A673 (cell line): ENCODE data around the gene PSMB2. TPM values are rescaled to one million over a fixed set of nuclear protein-coding genes. Genes with fewer than 3 reads are reported as not detected.

Experiments
- BruUV-seq: library from RNA; stranded (reverse); fragments of 400-500 nt; replicated peaks from 2 replicates; lab custom pipeline; 2021; lab: Mats Ljungman, UMichigan
- CTCF ChIA-PET: fragments of 300-600 bp; sonication (Branson Sonifier 250); formaldehyde crosslinking; loops from one replicate; lab custom pipeline; 2022; ENCODE audit warnings: antibody characterized with exemption; lab: Charles Lee
- POLR2A ChIA-PET: fragments of 300-600 bp; sonication (Branson Sonifier 250); formaldehyde crosslinking; loops from one replicate; lab custom pipeline; 2022; ENCODE audit warnings: antibody characterized with exemption; ENCODE audit not compliant: low non-redundant PET; lab: Charles Lee
- DNase-seq: peaks from one replicate; pipeline ENCODE4 v3.0.0-alpha.2; 2015; ENCODE audit warnings: low spot score
- H3K27ac ChIP-seq: fragments of 200-600 bp; sonication (generic); 2 replicates; pipeline ENCODE4 v1.5.1; 2016; ENCODE audit warnings: mixed run types, low read depth, mild to moderate bottlenecking, mixed read lengths, antibody characterized with exemption, low read length; ENCODE audit not compliant: poor library complexity, severe bottlenecking
- H3K27me3 ChIP-seq: fragments of 200-600 bp; sonication (generic); replicated peaks from 2 replicates; pipeline ENCODE4 v1.6.1; 2017; ENCODE audit warnings: mixed run types, low read depth, mild to moderate bottlenecking, mixed read lengths, antibody characterized with exemption, low read length; ENCODE audit not compliant: insufficient read depth, poor library complexity
- H3K36me3 ChIP-seq: fragments of 200-600 bp; sonication (generic); 2 replicates; pipeline ENCODE4 v1.6.1; 2016; ENCODE audit warnings: mixed run types, mild to moderate bottlenecking, mixed read lengths, antibody characterized with exemption, low read length; ENCODE audit not compliant: insufficient read depth, poor library complexity, severe bottlenecking
- H3K4me1 ChIP-seq: fragments of 200-600 bp; sonication (generic); 2 replicates; pipeline ENCODE4 v1.6.1; 2017; ENCODE audit warnings: mixed run types, mild to moderate bottlenecking, mixed read lengths, antibody characterized with exemption, low read length; ENCODE audit not compliant: insufficient read depth, poor library complexity, severe bottlenecking
- H3K4me3 ChIP-seq: fragments of 200-600 bp; sonication (generic); 2 replicates; pipeline ENCODE4 v1.5.1; 2016; ENCODE audit warnings: low read depth, mixed run types, mild to moderate bottlenecking, mixed read lengths, low read length; ENCODE audit not compliant: poor library complexity, severe bottlenecking
- H3K9me3 ChIP-seq: fragments of 200-600 bp; sonication (generic); 2 replicates; pipeline ENCODE4 v1.6.1; 2016; ENCODE audit warnings: mixed run types, low read depth, mild to moderate bottlenecking, mixed read lengths, antibody characterized with exemption, low read length; ENCODE audit not compliant: poor library complexity, severe bottlenecking
- CTCF ChIP-seq: fragments of 300-800, 200-600 bp; sonication (generic); conservative IDR thresholded peaks from 2 replicates; pipeline ENCODE4 v1.5.1; 2017; ENCODE audit warnings: low read depth, mild to moderate bottlenecking, antibody characterized with exemption, low read length, moderate library complexity, mixed read lengths
- EZH2 ChIP-seq: fragments of 200-600 bp; sonication (generic); IDR thresholded peaks from 2 replicates; pipeline ENCODE4 v1.6.1; 2017; ENCODE audit warnings: borderline replicate concordance, low read depth, mild to moderate bottlenecking, mixed read lengths, antibody characterized with exemption, low read length; ENCODE audit not compliant: poor library complexity, severe bottlenecking
- intact Hi-C: fragments of 100-400 bp; cut with micrococcal nuclease; formaldehyde crosslinking; loops from one replicate; pipeline ENCODE4 v1.10.0; 2022; ENCODE audit not compliant: unreplicated experiment
- total RNA-seq: library from RNA; stranded (reverse); gene quantifications from 2 replicates; pipeline ENCODE4 v1.2.3, GENCODE V29; 2021

The PSMB2 gene
- total RNA-seq, 1 experiment from 2014 or later, result 169 TPM

GRCh38 chr1:35598895-35599294, 42.4 kb downstream of the PSMB2 start:
- no peak for DNase-seq
- Histone ChIP-seq H3K27me3 (no peaks in the 10 kb centered on the region), H3K36me3 (peaks cover 32% of the 10 kb centered on the region), H3K9me3 (no peaks in the 10 kb centered on the region), H3K4me3 (no peak overlapping the region), H3K4me1 (no peaks in the 10 kb centered on the region), H3K27ac (no peak overlapping the region)
- BruUV-seq, result no TSS peak
- ChIA-PET CTCF (no interaction called here), POLR2A (no interaction called here)
- intact Hi-C loops, result no loop called here
- no peak for TF ChIP-seq EZH2
- TF ChIP-seq CTCF, result no peak

- intact Hi-C loops, result no loop called here
- no TSS peak for BruUV-seq
- ChIA-PET POLR2A (no interaction called here), CTCF (no interaction called here)
- H3K27ac ChIP-seq, result no peak overlapping the region
- H3K27me3 ChIP-seq, result no peaks in the 10 kb centered on the region
- no peaks in the 10 kb centered on the region for H3K9me3 ChIP-seq
- H3K4me1 ChIP-seq, result no peaks in the 10 kb centered on the region
- no peak for DNase-seq
- H3K4me3 ChIP-seq, result no peak overlapping the region
- peaks cover 22% of the 10 kb centered on the region for H3K36me3 ChIP-seq
- no peak for TF ChIP-seq EZH2
- TF ChIP-seq CTCF, result no peak
These were observed 43.5 kb downstream of the PSMB2 start for GRCh38 chr1:35597870-35598269.

- no peaks in the 10 kb centered on the region for H3K4me1 ChIP-seq
- H3K4me3 ChIP-seq, result no peak overlapping the region
- intact Hi-C loops, result no loop called here
- H3K27ac ChIP-seq, result no peak overlapping the region
- DNase-seq, result no peak
- H3K27me3 ChIP-seq, result no peaks in the 10 kb centered on the region
- peaks cover under 1% of the 10 kb centered on the region for H3K36me3 ChIP-seq
- CTCF ChIA-PET, result no interaction called here
- H3K9me3 ChIP-seq, result no peaks in the 10 kb centered on the region
- BruUV-seq, result no TSS peak
- POLR2A ChIA-PET, result no interaction called here
- TF ChIP-seq CTCF, result no peak
- no peak for TF ChIP-seq EZH2
These were observed 45.6 kb downstream of the PSMB2 start for GRCh38 chr1:35595684-35596083.
